GM18498 (cell line): ENCODE measurements around the gene PDE3A.

ENCODE experiments used
- ATAC-seq: cut with Tn5 transposase; IDR thresholded peaks from one replicate; pipeline ENCODE4 v1.9.1; 2021; ENCODE audit warnings: mild to moderate bottlenecking, moderate library complexity; ENCODE audit not compliant: unreplicated experiment

Gene PDE3A

DNA sequence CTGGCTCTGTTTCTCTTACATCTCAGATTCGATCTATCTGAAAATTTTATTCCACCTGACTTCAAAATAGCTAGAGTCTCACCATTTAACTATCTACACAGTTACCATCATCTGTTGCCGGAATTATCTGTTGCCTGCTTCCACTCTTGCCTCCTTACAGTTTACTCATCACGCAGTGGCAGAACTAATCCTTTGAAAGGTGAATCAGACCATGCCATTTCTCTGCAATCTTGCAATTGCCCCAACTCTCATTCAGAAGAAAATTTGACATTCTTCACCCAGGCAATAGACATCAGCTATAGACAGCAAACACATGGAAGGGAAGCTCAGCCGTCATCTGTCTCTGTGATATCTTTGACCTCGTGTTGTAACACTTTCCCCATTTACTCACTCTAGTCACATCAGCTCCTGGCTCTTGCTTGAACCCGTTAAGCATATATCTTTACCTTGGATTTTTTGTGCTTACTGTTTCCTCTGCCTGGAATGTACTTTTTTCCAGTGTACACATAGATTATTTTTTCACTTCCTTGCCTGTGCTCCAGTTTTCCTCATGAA is 85.5 kb downstream of the PDE3A start:
- ATAC-seq = no peak

DNA sequence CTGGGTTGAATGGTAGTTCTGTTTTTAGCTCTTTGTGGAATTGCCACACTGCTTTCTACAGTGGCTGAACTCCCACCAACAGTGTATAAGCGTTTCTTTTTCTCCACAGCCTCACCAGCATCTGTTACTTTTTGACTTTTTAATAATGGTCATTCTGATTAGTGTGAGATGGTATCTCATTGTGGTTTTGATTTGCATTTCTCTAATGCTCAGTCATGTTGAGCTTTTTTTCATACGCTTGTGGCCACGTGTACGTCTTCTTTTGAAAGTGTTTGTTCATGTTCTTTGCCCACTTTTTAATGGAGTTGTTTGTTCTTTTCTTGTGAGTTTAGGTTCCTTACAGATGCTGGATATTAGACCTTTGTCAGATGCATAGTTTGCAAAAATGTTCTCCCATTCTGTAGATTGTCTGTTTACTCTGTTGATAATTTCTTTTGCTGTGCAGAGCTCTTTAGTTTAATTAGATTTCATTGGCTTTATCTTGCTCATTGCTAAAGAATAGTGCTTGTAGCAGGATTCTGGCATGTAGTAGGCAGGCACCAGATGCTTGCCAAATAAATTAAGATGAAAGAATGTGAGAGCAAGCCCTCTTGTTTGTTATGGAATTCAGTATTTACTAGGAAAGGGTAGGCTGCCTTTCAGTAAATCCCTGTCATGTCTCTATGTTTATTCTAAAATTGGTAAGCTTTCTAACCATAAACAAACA is 86.8 kb downstream of the PDE3A start:
- ATAC-seq = no peak

DNA sequence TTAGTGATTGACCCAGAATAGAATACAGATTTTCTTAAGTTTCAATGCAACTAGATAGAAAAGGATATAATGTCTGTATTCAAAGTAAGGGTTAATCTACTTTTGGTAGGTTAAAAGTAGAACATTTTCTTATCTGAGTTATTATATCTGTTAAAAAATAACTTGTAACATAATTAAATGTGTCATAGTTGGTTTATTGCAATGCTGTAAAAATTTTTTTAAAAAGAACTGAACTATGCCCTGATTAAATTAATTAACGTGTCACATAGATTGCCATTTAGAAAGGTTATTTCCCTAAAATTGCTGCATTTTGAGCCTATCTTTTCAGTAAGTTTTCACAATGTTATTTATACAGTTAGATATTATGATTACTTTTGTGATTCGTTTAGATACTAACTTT is 89.2 kb downstream of the PDE3A start:
- ATAC-seq = no peak

DNA sequence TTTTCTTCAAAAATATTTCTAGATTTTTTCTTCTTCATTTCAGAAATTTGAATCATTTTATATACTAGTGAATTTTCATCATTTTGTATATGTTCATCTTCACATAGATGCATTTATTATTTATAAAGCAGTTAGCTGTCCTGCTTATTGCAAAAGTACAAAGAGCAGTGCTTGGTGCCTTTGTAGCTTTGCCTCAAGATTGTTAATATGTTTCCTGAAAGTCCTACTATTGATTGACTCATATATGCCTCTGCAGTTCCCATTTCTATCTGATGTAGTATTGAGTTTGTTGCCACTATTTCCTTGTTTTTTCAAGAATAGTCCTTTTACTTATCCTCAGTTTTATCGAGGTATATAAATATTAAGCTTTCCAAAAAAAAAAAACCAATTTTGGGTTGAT is 89.7 kb downstream of the PDE3A start:
- ATAC-seq = no peak

DNA sequence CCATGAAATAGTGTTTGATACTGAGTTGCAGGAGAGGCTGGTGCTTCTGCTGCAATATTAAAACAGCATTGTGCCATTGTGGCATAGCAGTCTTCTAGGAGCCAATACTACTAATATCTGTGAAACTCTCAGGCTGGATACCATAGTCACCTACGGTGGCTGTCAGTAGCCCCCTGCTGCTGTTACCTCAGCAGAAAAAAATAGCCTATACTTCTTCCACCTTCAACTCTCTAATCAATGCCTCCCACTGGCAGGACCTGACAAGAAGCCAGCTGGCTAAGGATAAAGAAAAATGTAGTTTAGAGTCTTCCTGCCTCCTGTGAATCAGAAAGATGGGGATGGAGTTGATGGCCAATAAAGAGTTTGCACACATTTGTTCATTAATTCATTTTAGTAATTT is 91.6 kb downstream of the PDE3A start:
- no peak for ATAC-seq

DNA sequence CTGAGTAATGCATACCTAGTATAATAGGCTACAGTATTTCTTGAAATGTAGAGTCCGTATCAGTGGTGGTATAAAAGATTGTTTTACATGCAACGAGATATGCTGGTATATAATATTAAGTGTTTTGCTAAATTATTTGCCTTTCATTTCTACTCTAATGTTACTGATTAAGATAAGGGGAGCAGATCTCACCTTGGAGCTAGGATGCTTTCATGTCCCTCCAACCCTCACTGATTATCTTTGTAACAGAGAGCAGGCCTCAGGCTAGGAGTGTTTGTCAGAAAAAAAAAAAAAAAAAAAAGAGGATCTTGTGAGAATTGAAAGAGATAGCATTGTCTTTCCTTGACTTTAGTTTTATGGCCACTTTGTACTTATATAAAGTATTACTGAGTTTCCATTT is 92.6 kb downstream of the PDE3A start:
- ATAC-seq = no peak

DNA sequence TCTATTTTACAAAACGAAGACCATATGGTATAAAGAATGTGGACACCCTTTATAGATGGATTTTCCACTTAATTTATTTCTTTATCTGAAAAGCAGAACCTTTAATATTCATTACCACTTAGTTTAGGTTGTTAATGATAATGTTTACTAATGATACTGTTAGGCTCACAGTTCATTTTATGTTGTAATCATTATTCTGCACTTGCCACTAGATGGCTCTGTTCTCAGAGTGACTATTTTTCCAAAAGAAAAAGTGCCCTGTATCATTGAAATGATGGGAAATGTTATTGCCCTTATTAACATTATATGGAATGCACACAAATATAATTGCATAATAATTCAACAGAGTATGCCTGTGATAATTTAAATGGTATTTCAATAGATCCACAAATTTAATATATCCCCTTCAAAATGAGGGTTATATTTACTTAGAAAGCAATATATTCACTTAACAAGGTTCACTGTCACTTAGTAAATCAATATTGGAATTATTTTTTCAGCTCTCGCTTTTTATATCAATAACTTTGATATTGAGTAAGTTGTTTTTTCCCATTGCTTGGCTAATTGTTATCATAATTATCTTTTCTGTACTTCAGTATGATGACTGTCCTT is 95.7 kb downstream of the PDE3A start:
- no peak for ATAC-seq

DNA sequence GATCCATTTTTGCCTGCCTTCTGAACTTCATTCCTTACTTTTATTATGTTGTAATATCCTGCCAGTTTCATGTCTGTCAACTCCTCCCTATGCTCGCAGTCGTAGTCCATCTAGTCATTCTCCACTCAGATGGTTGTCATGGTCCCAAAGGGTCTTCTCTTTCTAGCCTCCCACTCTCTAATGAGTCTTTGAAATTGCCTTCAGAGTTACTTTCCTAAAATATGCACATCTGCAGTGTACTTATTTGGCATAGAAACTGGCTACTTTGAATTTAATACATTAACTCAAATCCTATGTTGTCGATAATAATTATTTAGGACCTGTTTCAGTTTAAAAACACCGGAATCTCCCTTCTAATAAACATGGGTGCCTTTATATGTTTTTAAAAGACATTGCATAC is 101.0 kb downstream of the PDE3A start:
- ATAC-seq = no peak

DNA sequence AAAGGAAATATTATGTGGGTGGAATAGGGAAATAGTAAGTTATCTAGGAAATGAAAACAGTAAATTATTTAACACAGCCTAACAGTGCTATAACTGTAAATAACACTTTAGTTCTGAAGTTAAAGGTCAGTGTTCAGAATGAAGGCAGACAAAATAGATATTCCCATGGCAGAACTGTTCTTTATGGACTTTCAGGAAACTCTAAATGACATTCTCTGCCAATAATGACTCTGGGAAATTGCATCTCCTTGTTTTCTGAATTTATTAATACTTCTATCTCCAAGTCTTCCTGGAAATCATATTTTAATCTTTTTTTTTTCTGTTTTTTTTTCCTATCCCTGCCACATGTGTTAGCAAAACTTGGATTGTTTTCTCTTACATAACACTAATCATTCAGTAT is 101.4 kb downstream of the PDE3A start:
- ATAC-seq = no peak

DNA sequence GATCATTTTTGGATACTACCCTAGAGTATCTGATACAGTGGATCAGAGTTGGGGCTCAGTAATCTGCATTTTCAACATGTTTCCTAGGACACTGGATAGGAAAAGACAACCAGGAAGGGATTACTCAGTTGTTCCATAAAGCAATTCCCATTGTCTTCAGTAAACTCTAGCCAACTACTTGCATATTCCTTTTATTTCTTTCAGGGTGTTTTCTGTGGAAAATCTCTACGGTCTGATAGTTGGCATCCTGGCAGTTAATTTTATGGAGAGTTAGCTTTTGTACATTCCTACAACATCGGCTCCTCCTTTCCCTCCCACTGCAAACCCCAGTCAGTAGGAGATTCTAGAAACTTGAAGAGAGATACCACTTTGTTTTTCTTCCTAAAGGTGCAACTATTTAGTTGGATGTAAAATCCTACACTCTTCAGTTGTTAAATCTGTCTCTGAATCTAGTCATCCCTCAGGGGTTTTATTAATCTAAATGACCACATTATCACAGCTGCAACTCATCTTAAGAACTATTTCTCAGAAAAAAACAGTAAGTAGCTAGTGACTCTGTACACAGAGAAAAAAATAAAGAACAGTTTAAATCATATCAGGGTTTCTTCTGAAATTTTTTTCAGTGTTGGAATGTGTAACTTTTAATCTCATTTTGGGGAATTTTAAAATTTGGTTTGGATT is 103.9 kb downstream of the PDE3A start:
- no peak for ATAC-seq

DNA sequence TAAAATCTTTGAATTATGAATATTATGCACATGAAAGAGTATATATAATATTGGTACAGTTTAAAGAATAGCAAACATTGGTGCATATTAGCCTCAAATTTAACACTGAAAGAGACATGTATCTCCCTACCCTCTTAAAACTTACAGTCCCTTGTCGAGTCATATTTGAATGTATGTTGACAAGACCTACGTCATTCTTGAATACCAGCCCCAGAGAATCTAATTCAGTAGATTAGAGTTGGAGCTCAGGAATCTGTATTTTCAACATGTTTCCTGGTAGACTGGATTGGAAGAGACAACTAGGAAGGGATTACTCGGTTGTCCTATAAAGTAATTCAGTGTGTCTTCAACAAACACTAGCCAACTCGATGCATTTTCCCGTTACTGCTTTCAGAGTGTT is 104.8 kb downstream of the PDE3A start:
- ATAC-seq = no peak

DNA sequence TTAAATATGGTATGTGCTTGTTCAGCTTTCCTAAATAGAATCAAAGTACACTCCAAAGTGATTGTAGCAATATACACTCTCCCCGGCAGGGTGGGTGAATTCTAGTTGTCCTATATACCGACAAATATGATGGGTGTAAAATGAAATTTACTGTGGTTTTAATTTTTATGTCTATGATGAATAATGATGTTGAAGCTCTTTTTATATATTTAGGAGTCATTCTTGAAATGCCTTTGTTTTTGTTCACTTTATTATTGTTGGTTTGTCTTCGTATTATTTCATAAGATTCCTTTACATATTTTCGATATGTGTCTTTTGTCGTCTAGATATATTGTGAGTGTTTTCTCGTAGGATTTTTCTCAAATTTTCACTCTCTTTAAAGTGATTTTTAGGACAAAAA is 105.7 kb downstream of the PDE3A start:
- ATAC-seq = no peak

DNA sequence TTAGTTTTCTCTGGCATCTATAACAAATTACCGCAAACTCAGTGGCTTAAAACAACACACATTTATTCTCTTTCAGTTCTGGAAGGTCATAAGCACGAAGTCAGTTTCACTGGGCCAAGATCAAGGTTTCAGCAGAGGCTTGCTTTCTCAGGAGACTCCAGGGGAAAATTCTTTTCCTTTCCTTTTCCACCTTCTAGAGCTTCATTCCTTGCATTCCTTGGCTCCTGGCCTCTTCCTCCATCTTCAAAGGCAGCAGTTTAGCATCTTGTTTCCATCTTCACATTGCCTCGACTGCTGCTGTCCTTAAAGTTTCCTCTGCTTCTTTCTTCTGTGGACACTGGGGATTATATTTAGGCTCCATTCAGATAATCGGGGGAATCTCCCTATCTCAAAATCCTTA is 106.1 kb downstream of the PDE3A start:
- ATAC-seq = no peak

DNA sequence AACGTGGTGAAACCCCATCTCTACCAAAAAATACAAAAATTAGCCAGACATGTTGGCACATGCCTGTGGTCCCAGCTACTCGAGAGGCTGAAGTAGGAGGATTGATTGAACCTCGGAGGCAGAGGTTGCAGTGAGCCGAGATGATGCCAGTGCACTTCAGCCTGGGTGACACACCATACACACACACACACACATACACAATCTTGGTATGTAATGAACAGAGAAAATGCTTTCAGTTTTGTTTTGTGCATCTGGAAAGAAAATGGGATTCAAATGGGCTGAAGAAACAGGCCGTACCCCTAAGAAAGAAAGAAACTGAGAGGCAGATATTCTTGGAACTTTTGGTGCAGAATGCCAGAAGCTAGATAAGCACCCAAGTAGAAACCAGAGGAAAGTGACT is 107.2 kb downstream of the PDE3A start:
- ATAC-seq = no peak

DNA sequence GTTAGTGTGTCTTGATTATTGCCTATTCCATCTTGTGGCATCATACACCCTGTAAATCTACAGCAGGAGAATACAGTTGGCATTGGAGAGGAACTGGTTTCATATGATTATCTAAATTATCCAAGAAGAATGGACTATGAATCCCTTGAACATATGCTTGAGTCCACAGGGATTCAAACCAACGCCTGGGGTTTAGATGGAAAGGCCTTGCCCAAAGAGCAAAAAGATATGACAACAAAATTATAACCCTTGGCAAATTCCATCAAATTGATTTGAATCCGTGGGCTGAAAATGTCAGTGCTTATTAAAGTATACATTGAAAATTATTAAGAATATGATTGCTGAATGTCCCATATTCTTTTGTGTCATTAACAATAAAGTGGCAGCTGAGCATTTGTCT is 108.2 kb downstream of the PDE3A start:
- ATAC-seq = no peak

DNA sequence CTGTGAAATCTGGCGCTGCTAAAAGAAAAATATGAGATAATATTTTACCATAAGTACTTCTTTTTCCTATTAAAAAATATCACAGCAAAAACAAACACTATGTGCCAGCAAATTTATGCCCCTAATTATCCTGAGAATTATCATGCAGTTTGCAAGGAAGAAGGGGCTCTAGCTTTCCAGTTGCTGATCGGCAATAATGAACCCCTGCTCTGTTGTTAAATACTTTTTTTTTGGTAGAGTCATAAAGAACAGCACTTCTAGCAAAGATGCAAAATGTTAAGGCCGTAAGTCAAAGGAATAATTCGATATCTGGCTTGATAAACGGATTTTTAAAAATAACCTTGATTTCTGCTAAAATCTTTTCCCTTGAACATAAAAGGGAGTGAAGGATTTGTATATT is 108.9 kb downstream of the PDE3A start:
- ATAC-seq = no peak

DNA sequence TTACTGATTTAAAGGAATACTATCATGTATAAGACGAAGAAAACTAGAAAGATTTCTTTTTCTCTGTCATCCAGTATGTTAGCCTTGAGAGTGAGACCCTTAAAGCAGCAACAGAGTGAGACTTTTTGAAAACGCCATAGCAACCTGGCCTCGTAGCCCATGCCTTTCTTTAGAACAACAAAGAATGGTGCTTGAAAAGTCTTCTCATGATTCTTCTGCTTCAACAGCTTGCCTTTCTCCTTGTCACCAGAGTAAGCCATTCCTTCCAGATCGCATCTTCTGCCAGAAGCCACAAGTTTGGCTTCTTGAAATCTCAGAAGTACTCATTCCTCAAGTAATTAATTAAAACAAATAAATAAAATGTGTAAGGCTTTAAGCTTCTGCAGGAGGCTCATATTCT is 109.3 kb downstream of the PDE3A start:
- no peak for ATAC-seq

DNA sequence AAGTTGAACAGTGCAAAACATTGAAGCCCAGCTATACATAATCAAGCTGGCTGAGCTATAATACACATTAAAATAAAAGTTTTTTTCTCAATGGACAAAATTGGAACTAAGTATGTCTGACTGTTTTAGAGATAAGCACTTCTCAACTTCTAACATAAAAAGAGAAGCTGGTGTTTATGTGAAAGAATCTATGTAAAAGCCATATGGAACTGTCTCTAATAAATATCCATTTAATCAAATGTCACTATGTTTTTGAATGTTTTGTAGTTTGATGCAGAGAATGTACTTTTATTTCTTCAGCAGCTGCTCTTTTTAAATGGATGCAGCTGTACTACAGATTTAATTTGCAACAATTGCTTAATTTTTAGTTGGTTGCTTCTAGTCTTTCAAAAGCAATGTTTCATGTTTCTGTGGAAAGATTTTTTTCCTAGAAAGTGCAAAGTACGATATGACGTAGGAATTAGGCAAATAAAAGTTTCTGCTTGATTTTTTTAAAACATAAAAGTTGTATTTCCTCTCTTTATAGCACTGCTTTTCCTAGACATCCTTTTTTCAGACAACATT is 114.2 kb downstream of the PDE3A start:
- ATAC-seq = no peak

DNA sequence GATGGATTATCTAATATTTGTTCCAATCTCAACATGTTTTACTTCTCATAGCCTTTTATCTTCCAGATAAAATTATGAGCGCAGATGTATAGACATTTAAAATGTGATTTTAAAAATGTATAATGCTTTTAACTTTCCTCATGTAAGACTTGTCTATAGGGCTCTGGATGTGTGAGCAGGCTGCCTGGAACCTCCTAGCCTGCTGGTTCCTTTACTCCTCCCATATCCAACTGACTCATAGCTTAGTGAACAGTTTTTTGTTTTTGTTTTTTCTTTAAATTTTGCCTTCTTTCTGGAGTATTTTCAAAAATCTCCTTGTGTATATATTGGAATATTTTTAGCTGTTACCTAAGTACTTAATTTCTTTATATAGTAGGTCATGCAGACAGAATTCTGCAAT is 115.4 kb downstream of the PDE3A start:
- ATAC-seq = no peak

DNA sequence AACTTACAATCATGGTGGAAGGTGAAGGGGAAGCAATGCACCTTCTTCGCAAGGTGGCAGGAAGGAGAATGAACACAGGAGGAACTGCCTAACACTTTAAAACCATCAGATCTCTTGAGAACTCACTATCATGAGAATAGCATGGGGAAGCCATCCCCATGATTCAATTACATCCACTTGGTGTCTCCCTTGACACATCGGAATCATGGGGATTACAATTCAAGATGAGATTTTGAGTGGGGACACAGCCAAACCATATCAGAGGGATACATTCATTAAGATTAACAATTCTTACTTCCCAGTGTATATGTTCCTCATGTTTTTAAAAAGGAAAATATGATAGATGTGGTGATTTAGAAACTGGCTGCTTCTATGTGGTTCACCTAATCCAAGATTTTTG is 117.9 kb downstream of the PDE3A start:
- ATAC-seq = no peak

DNA sequence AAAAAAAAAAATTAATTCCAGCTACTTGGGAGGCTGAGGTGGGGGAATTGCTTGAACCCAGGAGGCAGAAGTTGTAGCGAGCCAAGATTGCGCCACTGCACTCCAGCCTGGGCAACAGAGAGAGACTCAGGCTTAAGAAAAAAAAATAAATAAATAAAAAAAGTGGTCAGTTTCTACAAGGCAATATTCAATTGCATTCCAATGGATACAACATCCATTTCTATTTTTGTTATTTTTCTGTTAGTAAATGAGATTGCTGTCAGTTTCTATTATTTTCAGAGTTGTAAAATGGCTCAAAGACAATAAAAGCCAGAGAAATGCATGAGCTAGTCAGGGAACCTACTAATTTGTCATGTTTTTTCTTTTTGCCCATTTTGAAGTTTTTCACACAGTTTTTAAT is 119.2 kb downstream of the PDE3A start:
- no peak for ATAC-seq

DNA sequence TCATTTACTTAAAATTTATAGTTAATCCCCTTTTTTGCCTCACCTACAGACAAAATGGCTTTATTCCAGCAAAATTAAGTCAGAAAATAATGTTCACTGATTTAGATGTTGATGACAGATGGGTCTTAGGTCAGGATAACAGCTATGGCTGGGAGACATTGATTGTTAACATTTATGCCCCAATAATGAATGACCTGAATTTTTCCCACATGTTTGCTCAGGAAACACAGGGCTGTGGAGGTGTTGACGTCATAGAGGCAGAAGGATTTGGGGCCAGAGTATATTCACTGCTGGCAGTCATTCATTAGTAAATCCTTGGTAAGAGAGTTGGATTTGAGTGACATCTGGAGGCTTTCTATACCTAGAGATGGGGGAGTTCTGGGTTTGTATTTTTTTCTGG is 121.3 kb downstream of the PDE3A start:
- ATAC-seq = no peak
